SJCRH30 (cell line): ENCODE data around the gene ACBD6. TPM values are rescaled to one million over a fixed set of nuclear protein-coding genes. Genes with fewer than 3 reads are reported as not detected.
A peak's percentile ranks its signal among the peaks of the same experiment; 100 is the strongest.

ENCODE experiments used
- DNase-seq, 2 experiments: peaks; one replicate each; pipeline ENCODE4 v3.0.0-alpha.2; 2015 to 2020
- H3K27ac ChIP-seq: fragments of 250-450 bp; sonication (Bioruptor Pico); 2 replicates; pipeline ENCODE4 v1.5.1; 2020; ENCODE audit warnings: mild to moderate bottlenecking, moderate library complexity
- H3K27me3 ChIP-seq: fragments of 250-450 bp; sonication (Bioruptor Pico); 2 replicates; pipeline ENCODE4 v1.5.1; 2020; ENCODE audit warnings: mild to moderate bottlenecking, moderate library complexity
- H3K36me3 ChIP-seq: fragments of 250-450 bp; sonication (Bioruptor Pico); 2 replicates; pipeline ENCODE4 v1.5.1; 2020; ENCODE audit warnings: mild to moderate bottlenecking, moderate library complexity
- H3K4me1 ChIP-seq: fragments of 250-450 bp; sonication (Bioruptor Pico); 2 replicates; pipeline ENCODE4 v1.5.1; 2020; ENCODE audit warnings: mild to moderate bottlenecking, moderate library complexity
- H3K4me3 ChIP-seq: fragments of 250-450 bp; sonication (Bioruptor Pico); 2 replicates; pipeline ENCODE4 v1.5.1; 2020; ENCODE audit warnings: mild to moderate bottlenecking, moderate library complexity
- H3K9me3 ChIP-seq: fragments of 250-450 bp; sonication (Bioruptor Pico); replicated peaks from 2 replicates; pipeline ENCODE4 v1.5.1; 2020; ENCODE audit warnings: mild to moderate bottlenecking, moderate library complexity
- total RNA-seq: library from RNA; depleted of rRNA; stranded (reverse); fragments of >200 nt; shearing (Covaris generic); gene quantifications from 2 replicates; pipeline ENCODE4 v1.2.3, GENCODE V29; 2014

The ACBD6 gene
- total RNA-seq, 1 experiment from 2014 or later, result 44.6 TPM

- Histone ChIP-seq H3K4me1 (peaks cover 56% of the 10 kb centered on the region), H3K9me3 (no peaks in the 10 kb centered on the region)
Measured at GRCh38 chr1:180267761-180268555, 234.4 kb downstream of the ACBD6 start.

GRCh38 chr1:180267211-180267561 lies 235.2 kb downstream of the ACBD6 start:
- DNase-seq, result no peak

More at GRCh38 chr1:180267761-180268555, 234.4 kb downstream of the ACBD6 start:
- DNase-seq, result peak in 1 of 2 experiments; percentile 46
- no peaks in the 10 kb centered on the region for H3K27me3 ChIP-seq
- no peak overlapping the region for H3K4me3 ChIP-seq
- H3K36me3 ChIP-seq, result no peaks in the 10 kb centered on the region
- peak overlapping the region; percentile 36; the same call in 1 of the 2 replicates for H3K27ac ChIP-seq

DNA sequence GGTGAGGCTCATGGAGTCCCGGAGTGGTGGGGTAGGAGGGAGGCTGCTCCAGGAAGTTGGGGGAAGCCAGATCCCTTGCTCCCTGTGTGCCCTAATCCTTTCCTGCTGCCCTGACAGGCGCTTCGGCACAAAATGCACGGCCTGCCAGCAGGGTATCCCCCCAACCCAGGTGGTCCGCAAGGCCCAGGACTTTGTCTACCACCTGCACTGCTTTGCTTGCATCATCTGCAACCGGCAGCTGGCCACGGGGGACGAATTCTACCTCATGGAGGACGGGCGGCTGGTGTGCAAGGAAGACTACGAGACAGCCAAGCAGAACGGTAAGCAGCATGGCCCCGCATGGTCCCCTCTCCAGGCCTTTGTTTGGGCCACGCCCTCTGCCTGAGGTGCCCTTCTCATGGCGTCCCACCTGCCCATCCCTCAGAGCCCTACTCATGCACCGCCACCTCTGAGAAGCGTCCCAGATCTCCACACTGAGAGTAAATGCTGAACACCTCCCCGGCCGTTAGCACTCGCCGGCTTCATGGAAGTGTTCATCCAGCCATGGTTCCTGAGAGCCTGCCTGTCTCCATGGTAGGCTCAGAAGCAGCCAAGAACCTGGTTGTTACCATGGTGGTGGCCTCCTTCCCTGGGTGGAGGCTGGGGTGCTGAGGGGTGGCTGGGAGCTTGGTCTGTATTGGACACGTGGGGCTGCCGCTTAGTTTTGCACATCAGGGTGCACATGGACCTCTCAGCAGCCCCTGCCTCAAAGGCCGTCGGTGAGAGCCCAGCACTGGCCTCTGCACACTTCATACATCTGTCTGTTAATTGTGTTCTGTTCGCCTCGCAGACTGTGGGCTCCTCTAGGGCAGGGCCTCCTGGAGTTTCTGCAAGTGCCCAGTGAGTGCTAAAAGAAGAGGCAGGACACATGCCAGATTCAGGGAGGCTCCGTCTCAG lies 235.8 kb downstream of the ACBD6 start:
- DNase-seq, result no peak
- Histone ChIP-seq H3K4me3 (no peak overlapping the region), H3K36me3 (no peaks in the 10 kb centered on the region), H3K27ac (no peak overlapping the region), H3K27me3 (no peaks in the 10 kb centered on the region), H3K9me3 (no peaks in the 10 kb centered on the region), H3K4me1 (peaks cover 55% of the 10 kb centered on the region)

More at GRCh38 chr1:180267211-180267561, 235.2 kb downstream of the ACBD6 start:
- Histone ChIP-seq H3K4me1 (peaks cover 61% of the 10 kb centered on the region), H3K9me3 (no peaks in the 10 kb centered on the region), H3K27me3 (no peaks in the 10 kb centered on the region), H3K36me3 (no peaks in the 10 kb centered on the region), H3K27ac (no peak overlapping the region), H3K4me3 (no peak overlapping the region)

GRCh38 chr1:180265871-180266270 lies 236.5 kb downstream of the ACBD6 start:
- no peaks in the 10 kb centered on the region for H3K27me3 ChIP-seq
- no peak for DNase-seq
- H3K9me3 ChIP-seq, result no peaks in the 10 kb centered on the region
- peaks cover 50% of the 10 kb centered on the region for H3K4me1 ChIP-seq
- H3K4me3 ChIP-seq, result no peak overlapping the region
- H3K27ac ChIP-seq, result no peak overlapping the region
- no peaks in the 10 kb centered on the region for H3K36me3 ChIP-seq

GRCh38 chr1:180265201-180265600 lies 237.2 kb downstream of the ACBD6 start:
- DNase-seq, result no peak
- H3K4me3 ChIP-seq, result no peak overlapping the region

GRCh38 chr1:180264595-180264994 lies 237.8 kb downstream of the ACBD6 start:
- DNase-seq, result no peak

More at GRCh38 chr1:180265201-180265600, 237.2 kb downstream of the ACBD6 start:
- Histone ChIP-seq H3K4me1 (peaks cover 43% of the 10 kb centered on the region), H3K9me3 (no peaks in the 10 kb centered on the region), H3K27me3 (no peaks in the 10 kb centered on the region), H3K36me3 (no peaks in the 10 kb centered on the region), H3K27ac (no peak overlapping the region)

DNA sequence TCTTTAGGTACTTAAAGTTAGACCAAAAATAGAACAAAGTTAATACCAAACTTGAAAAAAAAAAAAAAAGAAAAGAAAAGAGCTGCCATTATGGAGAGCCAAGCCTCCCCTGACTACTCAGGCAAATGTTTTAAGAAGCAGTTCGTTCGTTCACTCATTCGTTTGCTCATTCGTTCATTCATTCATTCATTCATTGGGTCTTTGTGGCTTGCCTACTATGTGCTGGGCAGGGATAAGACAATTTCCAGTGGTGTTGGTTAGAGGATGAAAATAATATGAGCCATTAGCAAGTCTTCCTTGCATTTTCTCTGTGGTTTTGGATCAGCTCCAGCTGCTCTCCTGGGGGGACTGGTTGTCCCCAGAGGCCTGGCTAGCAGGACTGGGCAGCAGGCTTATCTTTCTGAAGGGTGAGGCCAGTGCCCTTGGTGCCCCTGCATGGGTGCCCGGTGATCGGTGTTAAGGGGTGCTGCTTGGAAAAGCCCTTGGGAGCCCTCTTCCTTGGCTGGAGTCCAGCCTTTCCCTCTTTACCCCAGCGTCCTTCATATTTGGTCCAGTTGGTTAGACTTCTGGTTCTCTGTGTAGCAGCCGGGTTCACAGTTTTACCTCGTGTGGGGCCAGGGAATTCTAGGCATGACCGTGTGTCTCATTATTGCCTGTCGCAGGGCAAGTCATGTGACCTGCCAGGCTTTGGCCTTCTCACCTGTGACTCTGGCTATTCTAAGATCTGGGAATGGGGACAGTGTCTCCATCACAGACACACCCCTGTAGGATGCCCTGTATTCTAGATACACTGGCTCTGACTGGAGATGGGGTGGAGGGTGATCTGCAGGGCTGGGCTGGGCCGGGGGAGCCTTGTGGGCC lies 239.5 kb downstream of the ACBD6 start:
- no peak overlapping the region for H3K4me3 ChIP-seq
- H3K36me3 ChIP-seq, result no peaks in the 10 kb centered on the region
- DNase-seq, result peak; percentile 64 to 69
- H3K9me3 ChIP-seq, result no peaks in the 10 kb centered on the region
- no peak overlapping the region for H3K27ac ChIP-seq
- peaks cover 20% of the 10 kb centered on the region for H3K4me1 ChIP-seq
- no peaks in the 10 kb centered on the region for H3K27me3 ChIP-seq

More at GRCh38 chr1:180264595-180264994, 237.8 kb downstream of the ACBD6 start:
- Histone ChIP-seq H3K27me3 (no peaks in the 10 kb centered on the region), H3K9me3 (no peaks in the 10 kb centered on the region), H3K4me1 (peaks cover 37% of the 10 kb centered on the region), H3K36me3 (no peaks in the 10 kb centered on the region), H3K27ac (no peak overlapping the region), H3K4me3 (no peak overlapping the region)

DNA sequence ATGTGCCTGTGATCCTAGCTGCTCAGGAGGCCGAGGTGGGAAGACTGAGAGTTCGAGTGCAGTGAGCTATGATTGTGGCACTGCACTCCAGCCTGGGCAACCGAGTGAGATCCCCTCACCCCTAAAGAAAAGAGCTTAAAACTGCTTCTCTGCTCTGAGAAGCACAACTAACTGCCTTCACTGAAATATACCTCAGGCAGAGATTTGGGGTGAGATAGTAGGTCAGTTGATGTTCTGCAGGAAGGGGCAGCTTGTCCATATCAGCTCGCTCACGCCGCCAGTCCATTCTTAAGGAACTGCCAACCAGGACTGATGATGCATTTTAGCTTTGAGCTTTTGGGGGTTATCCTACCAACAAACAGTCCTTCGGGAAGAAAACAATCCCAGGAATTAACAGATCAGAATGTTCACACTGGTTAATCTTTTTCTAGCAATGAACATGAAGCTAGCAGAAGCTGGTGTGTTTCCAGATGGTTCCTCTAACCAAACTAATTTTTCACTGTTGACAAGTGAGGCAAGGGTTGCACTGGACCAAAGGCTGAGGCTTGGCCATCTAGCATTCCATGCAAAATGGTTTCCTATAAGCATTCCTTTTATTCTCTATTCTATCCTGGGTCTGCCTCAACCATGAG lies 240.7 kb downstream of the ACBD6 start:
- Histone ChIP-seq H3K27me3 (no peaks in the 10 kb centered on the region), H3K27ac (no peak overlapping the region), H3K9me3 (no peaks in the 10 kb centered on the region), H3K4me3 (no peak overlapping the region), H3K36me3 (no peaks in the 10 kb centered on the region), H3K4me1 (peaks cover 16% of the 10 kb centered on the region)
- no peak for DNase-seq

- Histone ChIP-seq H3K4me3 (no peak overlapping the region), H3K27ac (no peak overlapping the region), H3K36me3 (no peaks in the 10 kb centered on the region), H3K9me3 (no peaks in the 10 kb centered on the region), H3K27me3 (no peaks in the 10 kb centered on the region), H3K4me1 (peaks cover 20% of the 10 kb centered on the region)
- no peak for DNase-seq
Measured at GRCh38 chr1:180261030-180261429, 241.3 kb downstream of the ACBD6 start.

GRCh38 chr1:180260541-180260940 lies 241.8 kb downstream of the ACBD6 start:
- DNase-seq, result no peak
- no peaks in the 10 kb centered on the region for H3K36me3 ChIP-seq
- peaks cover 25% of the 10 kb centered on the region for H3K4me1 ChIP-seq
- no peaks in the 10 kb centered on the region for H3K9me3 ChIP-seq
- no peak overlapping the region for H3K27ac ChIP-seq
- H3K27me3 ChIP-seq, result no peaks in the 10 kb centered on the region
- H3K4me3 ChIP-seq, result no peak overlapping the region

- no peak overlapping the region for H3K27ac ChIP-seq
- no peaks in the 10 kb centered on the region for H3K36me3 ChIP-seq
- no peak overlapping the region for H3K4me3 ChIP-seq
- H3K4me1 ChIP-seq, result peaks cover 31% of the 10 kb centered on the region
- no peaks in the 10 kb centered on the region for H3K9me3 ChIP-seq
- H3K27me3 ChIP-seq, result no peaks in the 10 kb centered on the region
- DNase-seq, result no peak
Measured at GRCh38 chr1:180259431-180260338, 242.7 kb downstream of the ACBD6 start.

DNA sequence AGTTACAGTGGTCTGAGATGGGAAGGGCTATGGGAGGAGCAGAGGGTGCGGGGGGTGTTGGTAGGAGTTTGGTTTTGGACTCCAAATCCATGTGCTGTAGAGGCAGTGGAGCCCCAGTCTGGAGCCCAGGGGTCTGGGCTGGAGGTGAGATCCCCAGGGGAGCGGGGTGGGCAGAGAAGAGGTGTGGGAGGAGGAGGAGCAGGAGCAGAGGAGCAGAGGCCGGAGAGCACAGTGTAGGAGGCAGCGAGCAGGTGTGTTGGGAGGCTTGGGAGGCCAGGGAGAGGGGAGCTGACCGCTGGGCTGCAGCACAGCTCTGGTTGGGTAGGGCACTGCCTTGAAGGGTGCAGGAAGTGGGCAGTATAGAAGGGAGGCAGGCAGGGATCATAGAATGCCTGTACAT lies 243.4 kb downstream of the ACBD6 start:
- peaks cover 38% of the 10 kb centered on the region for H3K4me1 ChIP-seq
- no peak overlapping the region for H3K4me3 ChIP-seq
- H3K27ac ChIP-seq, result no peak overlapping the region
- no peaks in the 10 kb centered on the region for H3K27me3 ChIP-seq
- no peaks in the 10 kb centered on the region for H3K36me3 ChIP-seq
- no peak for DNase-seq
- no peaks in the 10 kb centered on the region for H3K9me3 ChIP-seq

GRCh38 chr1:180258290-180258689 lies 244.1 kb downstream of the ACBD6 start:
- Histone ChIP-seq H3K4me3 (no peak overlapping the region), H3K27me3 (no peaks in the 10 kb centered on the region), H3K36me3 (no peaks in the 10 kb centered on the region), H3K9me3 (no peaks in the 10 kb centered on the region), H3K27ac (no peak overlapping the region), H3K4me1 (peaks cover 37% of the 10 kb centered on the region)
- DNase-seq, result no peak
